Erythroblast (primary cell): Measurements from ENCODE around the gene PITPNC1.

Experiments
- GATA1 ChIP-seq: IDR thresholded peaks from 2 replicates; pipeline ENCODE4 v1.6.1; 2011; ENCODE audit warnings: low read depth, mild to moderate bottlenecking, control low read depth, low read length, moderate library complexity
- POLR2A ChIP-seq: IDR thresholded peaks from 2 replicates; pipeline ENCODE4 v1.6.1; 2011; ENCODE audit warnings: mild to moderate bottlenecking, low read length

DNA sequence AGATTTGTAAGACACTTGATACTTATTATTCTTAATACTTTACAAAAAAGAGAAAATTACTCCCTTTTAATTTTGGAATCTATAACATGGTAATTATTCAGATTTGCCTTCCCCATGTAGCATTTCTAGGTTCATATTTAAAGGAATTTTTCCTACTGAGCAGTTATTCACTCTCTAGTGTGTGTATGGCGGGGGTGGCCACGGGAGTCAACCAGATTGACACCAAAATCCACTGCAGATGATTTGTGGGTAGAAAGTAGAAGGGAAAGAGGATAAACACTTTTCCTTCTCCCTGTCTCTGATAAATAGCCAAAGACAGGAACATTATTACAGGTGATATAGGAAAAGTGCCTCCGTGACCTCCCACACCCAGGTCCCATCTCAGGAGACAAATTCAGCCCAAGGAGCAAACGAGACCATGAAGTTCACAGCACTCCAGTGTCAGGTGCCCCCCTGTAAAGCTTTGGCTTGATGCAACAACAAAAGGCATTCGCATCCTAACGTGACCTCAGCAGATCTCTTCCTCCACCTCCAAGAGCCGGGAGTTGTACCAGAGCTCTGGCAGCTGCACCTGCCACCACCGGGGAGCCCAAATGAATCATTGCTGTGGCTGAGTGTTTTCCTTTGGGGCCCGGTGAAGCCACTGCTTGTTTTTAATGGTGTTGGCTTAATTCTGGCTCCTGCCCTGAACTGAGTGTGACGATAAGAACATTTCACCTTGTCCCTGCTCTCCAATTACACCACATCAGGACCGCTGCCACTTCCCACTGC is 248.0 kb downstream of the PITPNC1 start:
- TF ChIP-seq POLR2A (no peak), GATA1 (no peak)
